Activated T-helper 17 cell treated with anti-CD3 and anti-CD28 coated beads, Interleukin-2, amount 50 U/mL, for 72 hours (primary cell): Measurements from ENCODE around the gene C19orf85. TPM values are rescaled to one million over a fixed set of nuclear protein-coding genes. Genes with fewer than 3 reads are reported as not detected.

Experiments used
- total RNA-seq, 2 donors: library from RNA; stranded (reverse); gene quantifications; one replicate each; pipeline ENCODE4 v1.2.3, GENCODE V29; 2022

The C19orf85 gene
- total RNA-seq, 2 donors from 2014 or later: not detected

Other genes with a start within 250 kb of the C19orf85 start
- gene TMEM86B, start 236.0 kb downstream of the C19orf85 start, total RNA-seq: 10 to 100 TPM in 1 of 2 donors, 1 to 10 TPM in 1; 8.5 to 11.3 TPM
- gene PPP6R1, start 205.7 kb downstream of the C19orf85 start, total RNA-seq: 100 to 1,000 TPM; 156 to 319 TPM
- 10 to 100 TPM; 20.8 to 56.6 TPM for gene HSPBP1, start 184.6 kb downstream of the C19orf85 start, total RNA-seq
- gene BRSK1, start 180.8 kb downstream of the C19orf85 start, total RNA-seq: 10 to 100 TPM in 1 of 2 donors, 1 to 10 TPM in 1; 6.3 to 13.7 TPM
- gene TMEM150B, start 139.4 kb downstream of the C19orf85 start, total RNA-seq: under 1 TPM; 0.39 to 0.56 TPM
- gene KMT5C, start 124.9 kb downstream of the C19orf85 start, total RNA-seq: 10 to 100 TPM; 15.6 to 25.3 TPM
- under 1 TPM; 0.15 to 0.50 TPM for gene COX6B2, start 110.0 kb downstream of the C19orf85 start, total RNA-seq
- gene GARIN5B, start 101.5 kb downstream of the C19orf85 start, total RNA-seq: not detected
- gene IL11, start 94.3 kb downstream of the C19orf85 start, total RNA-seq: under 1 TPM; 0.15 to 0.95 TPM
- not detected for gene TMEM190, start 87.9 kb downstream of the C19orf85 start, total RNA-seq
- 10 to 100 TPM in 1 of 2 donors, 1 to 10 TPM in 1; 7.2 to 11.5 TPM for gene TMEM238, start 80.5 kb downstream of the C19orf85 start, total RNA-seq
- 1,000 to 10,000 TPM; 2,155 to 2,438 TPM for gene RPL28, start 78.8 kb downstream of the C19orf85 start, total RNA-seq
- 100 to 1,000 TPM; 183 to 343 TPM for gene UBE2S, start 57.0 kb downstream of the C19orf85 start, total RNA-seq
- gene SHISA7, start 21.5 kb downstream of the C19orf85 start, total RNA-seq: under 1 TPM in 1 of 2 donors, not detected in 1; 0.11 TPM
- 10 to 100 TPM; 21.2 to 39.5 TPM for gene ISOC2, start 3.1 kb downstream of the C19orf85 start, total RNA-seq
- 10 to 100 TPM; 11.1 to 11.3 TPM for gene ZNF628, start 11.9 kb upstream of the C19orf85 start, total RNA-seq
- 10 to 100 TPM in 1 of 2 donors, 1 to 10 TPM in 1; 7.1 to 12.3 TPM for gene NAT14, start 20.4 kb upstream of the C19orf85 start, total RNA-seq
- under 1 TPM; 0.41 to 0.69 TPM for gene SSC5D, start 23.7 kb upstream of the C19orf85 start, total RNA-seq
- gene SBK2, start 72.4 kb upstream of the C19orf85 start, total RNA-seq: not detected
- gene SBK3, start 80.8 kb upstream of the C19orf85 start, total RNA-seq: not detected
- 1 to 10 TPM; 4.7 to 6.5 TPM for gene ZNF579, start 116.1 kb upstream of the C19orf85 start, total RNA-seq
- 10 to 100 TPM in 1 of 2 donors, 1 to 10 TPM in 1; 8.7 to 12.9 TPM for gene FIZ1, start 134.8 kb upstream of the C19orf85 start, total RNA-seq
- 10 to 100 TPM; 20.1 to 25.3 TPM for gene ZNF524, start 135.5 kb upstream of the C19orf85 start, total RNA-seq
- gene ZNF865, start 140.9 kb upstream of the C19orf85 start, total RNA-seq: 10 to 100 TPM; 11.9 to 13.2 TPM
- 1 to 10 TPM; 4.6 to 5.3 TPM for gene ZNF784, start 159.8 kb upstream of the C19orf85 start, total RNA-seq
- 10 to 100 TPM; 21.9 to 22.2 TPM for gene ZNF580, start 176.3 kb upstream of the C19orf85 start, total RNA-seq
- gene ZNF581, start 178.9 kb upstream of the C19orf85 start, total RNA-seq: 10 to 100 TPM; 26.4 to 35.6 TPM
- gene CCDC106, start 183.5 kb upstream of the C19orf85 start, total RNA-seq: 1 to 10 TPM; 2.4 to 2.6 TPM
- 100 to 1,000 TPM; 254 to 333 TPM for gene U2AF2, start 190.3 kb upstream of the C19orf85 start, total RNA-seq
- gene EPN1, start 210.5 kb upstream of the C19orf85 start, total RNA-seq: 10 to 100 TPM; 29.2 to 45.1 TPM